ENCODE results near the gene UPK3A.

- TF ChIP-seq CTCF (IDR thresholded peaks at IDR 0.05) (no peak), POLR2A (IDR thresholded peaks at IDR 0.05) (no peak)
Observed at GRCh38 chr22:45286854-45287551, 2.3 kb downstream of the UPK3A start.
